Measurements from ENCODE around the gene LRCOL1.

Gene LRCOL1

DNA sequence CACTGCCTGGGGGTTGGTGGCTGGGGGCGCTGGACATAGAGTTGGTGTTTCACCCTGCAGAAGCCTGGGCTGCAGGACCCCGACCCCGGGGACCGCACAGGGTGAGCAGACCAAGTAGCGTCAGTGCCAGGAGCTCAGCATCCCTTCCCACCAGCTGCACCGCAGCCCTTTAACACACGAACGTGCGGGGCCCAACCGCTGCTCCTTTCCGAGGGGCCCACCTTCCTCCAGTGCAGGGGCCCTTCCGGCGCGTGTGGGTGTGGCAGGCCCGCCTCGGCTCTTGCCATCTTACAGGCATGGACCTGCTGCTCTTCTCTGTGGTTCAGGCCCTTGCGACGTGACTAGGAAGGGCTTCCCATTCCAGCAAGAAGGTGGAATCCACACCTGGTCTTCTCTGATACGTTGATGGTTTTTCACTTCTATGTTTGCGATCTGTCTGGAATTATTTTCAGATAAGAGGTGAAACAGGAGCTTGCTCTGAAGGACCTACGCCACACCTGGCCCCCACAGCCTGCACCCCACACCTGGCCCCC lies 47.8 kb downstream of the LRCOL1 start:
- no peak for DNase-seq

DNA sequence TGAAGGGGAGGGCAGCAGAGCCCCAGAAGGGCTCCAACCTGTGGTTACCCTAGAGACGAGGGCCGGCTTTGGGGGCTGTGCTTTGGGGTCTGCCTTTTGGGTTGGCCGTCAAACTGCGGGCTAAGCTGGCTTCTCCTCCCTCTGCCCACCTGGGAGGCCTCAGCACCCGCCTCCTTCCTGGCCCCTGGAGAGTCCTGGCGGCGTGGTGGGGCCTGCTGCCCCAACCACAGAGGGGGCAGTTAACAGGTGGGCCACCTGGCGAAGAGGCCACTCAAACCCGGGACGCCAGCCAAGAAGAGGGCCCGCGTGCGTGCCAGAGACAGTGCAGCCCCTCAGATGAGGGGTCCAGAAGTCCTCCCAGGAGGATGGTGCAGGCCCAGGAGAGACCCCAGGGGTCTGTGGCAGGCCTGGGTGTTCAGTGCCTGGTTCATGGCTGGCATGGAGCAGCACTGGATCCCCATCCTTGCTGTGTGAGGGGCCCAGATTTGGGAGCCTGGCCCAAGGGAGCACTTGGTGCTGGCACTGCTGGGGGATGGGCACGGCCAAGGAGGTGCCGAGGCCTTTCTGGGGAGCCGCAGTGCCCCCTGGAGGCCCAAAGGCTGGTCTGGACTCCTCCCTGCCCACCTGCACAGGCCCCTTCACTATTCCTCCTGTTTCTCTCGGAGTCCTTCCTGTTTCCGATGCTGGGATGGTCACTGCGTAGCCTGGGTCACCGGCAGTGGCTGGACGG lies 48.8 kb downstream of the LRCOL1 start:
- no peak for DNase-seq

DNA sequence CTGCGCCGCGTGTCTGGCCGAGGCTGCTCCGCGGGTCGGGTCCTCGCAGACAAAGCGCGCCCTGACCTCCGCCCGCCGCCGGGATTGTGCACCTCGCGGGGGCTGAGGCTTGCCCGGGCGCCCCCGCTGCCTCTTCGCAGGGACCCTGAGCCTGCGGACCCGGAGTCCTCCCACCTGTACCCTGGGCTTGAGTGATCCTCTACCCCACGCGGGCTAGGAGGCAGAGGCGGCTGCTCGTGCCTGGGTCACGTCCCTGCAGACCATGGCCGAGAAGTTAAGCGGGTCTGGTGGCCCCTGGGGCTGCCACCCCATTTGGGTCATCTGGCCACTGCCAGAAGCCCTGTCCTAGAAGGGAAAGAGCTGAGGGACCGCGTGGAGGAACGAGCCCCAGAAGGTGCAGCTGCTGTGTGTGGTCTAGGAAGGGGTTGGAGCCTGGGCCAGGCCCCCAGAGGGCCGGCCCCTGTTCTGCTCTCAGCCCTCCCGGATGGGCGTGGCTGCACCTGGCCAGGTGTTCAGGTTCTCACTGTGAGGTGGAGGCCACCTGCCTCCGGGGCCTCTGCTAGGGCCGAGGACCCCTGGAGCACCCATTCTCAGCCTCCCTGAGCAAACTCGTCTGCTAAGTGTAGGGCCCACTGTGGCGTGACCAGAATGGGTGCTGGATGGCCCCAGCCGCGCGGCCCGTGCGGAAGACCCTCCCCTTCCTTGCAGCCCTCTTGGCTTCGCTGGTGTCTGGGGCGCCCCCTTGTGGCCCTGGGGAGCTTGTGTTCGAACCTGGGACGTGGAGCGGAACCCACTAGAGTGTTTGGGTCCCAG lies 49.6 kb downstream of the LRCOL1 start:
- peak; percentile 82 for DNase-seq

DNA sequence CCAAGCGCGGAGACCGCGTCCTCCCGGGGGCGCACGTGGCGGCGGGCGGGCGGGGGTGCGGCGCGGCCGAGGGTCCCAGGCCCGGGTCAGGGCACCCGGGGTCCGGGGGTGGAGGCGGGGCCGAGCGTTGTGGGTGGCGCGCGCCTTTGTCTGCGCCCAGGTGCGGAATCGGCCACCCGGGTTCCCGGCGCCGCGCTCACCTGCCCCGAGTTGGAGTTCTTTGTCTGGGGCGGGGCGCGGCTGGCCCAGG lies 50.1 kb downstream of the LRCOL1 start:
- DNase-seq = peak; percentile 13

DNA sequence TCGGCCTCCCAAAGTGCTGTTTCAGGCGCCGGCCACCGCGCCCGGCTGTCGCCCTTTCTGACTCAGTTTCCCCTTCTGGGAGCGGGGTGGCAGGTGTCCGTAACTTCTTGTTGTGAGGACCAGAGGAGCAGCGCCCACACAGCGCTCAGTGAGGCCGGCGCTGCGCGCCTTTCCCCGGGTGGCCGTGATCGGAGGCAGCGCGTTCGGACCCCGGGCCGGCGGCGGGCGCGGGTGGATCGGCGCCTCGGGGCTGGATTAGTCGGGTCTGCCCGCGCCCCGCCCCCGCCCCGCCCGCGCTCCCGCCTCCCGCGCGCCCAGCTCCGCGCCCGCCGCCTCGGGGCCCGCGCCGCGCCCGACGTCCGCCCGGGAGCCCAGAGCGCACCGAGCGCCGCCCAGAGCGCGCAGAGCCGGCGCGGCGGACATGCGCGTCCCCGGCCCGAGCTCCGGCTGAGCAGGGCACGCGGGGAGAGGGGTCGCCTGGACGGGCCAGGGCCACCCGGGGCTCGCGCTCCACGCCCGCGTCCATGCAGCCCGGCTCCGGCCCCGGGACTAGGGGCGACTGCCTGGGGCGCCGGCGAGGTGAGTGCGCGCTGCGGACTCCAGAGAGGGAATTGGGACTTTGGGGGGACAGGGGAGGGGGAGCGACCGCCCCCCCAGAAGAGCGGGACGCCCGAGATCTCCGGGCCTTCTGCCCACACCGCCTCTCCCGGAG lies 50.6 kb downstream of the LRCOL1 start:
- peak; percentile 33 for DNase-seq

DNA sequence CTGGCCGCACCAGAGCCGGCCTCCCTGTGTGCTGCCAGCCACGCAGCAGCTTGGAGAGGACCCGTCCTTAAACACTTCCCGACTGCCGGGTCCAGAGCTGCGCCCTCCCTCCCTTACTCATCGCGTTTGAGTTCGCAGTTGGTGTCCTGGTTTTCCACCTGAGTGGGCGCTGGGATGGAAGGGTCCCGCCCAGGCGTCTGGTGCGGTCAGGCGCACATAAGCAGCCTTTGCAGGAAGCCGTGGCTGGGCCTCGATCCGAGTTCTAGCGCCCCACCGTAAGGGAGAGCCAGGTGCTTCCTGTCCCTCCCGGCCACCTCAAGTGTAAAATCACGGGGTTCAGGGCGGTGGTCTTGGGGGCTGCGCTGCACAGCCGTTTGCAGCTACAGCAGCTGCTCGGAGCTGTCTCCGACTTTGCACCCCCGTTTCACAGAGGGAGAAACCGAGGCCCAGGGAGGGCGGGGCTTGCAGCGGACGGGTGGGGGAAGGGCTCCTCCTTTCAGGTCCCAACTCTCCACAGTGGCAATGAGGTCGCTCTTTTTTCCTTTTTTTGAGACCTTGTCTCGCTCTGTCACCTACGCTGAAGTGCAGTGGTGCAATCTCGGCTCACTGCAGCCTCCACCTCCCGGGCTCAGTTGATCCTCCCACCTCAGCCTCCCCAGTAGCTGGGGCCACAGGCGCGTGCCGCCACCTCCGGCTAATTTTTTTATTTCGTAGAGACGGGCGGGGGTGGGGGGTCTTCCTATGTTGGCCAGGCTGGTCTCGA lies 51.3 kb downstream of the LRCOL1 start:
- no peak for DNase-seq

DNA sequence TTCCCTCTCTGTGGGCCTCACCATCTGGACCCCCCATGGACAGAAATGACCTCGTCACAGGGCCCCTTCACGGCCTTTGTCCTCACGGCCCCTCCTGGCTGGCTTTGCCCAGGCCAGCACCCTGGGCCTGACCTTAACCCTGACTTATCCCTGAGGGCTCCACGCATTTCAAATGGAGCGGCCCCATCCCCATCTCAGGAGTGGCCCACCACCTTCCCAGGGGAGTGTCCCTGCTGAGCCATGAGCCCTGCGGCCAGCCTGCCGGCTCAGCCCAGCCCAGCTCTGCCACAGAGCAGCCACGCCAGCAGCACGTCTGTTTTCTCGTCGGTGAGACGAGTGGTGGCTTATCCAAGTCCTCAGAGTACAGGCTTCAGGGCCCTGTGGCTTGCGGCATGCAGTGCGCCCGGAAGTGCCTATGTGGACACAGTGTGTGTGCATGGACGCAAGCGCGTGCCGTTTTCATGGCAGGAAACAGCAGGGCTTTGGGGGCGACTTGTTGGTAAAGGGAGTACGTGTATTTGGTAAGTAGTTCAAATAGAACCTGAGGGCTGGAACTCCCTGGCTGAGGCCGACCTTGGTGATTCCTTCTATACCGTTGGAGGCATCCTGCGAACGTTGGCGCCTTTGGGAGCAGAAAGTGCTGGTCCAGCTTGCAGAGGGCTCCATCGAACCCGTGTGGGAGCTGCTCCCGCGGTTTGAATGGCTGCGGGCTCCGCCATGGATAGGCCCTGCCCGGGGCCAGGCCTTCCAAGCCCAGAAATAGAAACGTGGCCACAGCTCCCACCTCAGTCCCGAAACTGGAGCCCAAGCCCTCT lies 52.1 kb downstream of the LRCOL1 start:
- no peak for DNase-seq

DNA sequence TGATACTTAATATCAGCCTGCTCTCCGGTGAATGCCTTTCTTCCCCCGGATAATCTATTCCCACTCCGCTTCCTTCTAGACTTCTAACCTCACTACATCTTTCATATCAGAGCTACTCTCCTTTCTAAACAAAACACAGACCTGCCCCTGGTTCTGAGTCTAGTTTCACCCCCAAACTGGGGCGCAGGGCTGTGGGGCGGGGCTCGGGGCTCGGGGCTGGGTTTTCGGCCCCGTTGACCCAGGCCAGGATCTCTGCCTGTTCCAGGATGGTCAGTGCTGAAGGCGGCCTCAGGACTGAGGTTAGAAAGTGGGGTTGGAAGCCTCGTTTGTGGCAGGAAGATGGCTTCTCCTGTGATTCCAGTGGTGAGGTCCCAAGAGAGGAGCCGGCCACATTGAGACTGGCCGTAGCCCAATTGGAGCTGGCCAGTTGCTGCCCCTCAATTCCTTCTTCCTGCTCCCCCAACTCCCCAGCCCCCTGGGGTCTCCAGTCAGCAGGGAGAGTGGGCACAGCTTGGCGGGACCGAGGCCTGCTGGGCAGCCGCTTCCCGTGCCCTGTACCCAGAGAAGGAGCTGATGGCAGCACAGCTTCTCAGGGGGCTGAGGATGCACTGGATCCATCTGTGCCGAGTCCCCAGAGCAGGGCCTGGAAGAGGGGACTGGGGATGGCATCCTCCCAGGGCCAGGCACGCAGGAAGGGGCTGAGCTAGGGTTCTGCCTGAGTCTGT lies 52.9 kb downstream of the LRCOL1 start:
- no peak for DNase-seq

DNA sequence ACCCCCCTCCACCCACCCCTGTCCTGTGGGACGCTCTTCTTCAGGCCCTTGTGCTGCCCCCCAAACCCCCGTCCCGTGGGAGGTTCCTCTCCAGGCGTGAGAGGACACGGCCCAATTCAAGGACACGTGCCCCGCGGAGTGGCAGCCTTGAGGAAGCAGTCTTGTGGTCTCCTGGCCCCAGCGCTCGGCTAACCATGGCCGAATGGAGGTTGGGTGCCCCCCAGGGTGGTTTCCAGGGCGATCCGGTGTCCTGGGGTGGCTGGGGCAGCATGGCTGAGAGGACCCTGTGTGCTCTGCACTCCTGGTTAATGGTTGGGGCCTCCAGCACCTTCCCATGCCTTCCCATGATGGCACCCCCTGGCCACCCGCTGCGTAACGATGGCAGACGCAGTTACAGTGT lies 53.6 kb downstream of the LRCOL1 start:
- no peak for DNase-seq

DNA sequence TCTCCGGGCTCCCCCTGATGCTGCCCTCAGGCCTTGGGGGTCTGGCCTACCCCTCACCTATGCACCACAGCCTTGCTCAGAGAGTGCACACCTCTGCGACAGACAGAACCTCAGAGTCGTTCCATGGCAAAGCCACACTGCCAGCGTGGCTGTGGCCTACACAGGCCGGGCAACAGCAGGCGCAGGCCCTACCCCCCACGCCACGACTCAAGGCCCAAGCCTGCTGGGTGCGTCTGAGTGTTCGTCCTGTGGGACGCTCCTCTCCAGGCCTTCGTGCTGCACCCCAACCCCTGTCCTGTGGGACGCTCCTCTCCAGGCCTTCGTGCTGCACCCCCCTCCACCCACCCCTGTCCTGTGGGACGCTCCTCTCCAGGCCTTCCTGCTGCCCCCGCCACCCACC lies 54.2 kb downstream of the LRCOL1 start:
- no peak for DNase-seq

DNA sequence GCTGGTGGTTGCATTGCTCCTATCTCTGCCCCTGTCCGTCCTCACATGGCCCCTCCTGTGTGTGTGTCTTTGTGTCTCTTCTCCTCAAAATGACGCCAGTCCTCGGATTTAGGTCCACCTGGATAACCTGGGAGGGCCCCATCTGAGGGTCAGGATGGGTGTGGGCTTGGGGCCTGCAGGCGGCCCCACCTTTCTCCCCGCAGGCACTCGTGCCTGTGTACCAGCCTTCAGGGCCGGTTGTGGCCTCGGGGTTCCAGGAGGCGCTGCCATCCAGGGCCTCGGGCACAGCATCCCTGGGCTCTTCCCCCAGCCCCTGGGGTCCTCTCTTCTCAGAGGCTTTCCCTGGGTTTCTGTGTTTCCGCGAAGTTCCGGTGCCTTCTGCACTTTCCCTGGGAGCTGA lies 54.7 kb downstream of the LRCOL1 start:
- no peak for DNase-seq

DNA sequence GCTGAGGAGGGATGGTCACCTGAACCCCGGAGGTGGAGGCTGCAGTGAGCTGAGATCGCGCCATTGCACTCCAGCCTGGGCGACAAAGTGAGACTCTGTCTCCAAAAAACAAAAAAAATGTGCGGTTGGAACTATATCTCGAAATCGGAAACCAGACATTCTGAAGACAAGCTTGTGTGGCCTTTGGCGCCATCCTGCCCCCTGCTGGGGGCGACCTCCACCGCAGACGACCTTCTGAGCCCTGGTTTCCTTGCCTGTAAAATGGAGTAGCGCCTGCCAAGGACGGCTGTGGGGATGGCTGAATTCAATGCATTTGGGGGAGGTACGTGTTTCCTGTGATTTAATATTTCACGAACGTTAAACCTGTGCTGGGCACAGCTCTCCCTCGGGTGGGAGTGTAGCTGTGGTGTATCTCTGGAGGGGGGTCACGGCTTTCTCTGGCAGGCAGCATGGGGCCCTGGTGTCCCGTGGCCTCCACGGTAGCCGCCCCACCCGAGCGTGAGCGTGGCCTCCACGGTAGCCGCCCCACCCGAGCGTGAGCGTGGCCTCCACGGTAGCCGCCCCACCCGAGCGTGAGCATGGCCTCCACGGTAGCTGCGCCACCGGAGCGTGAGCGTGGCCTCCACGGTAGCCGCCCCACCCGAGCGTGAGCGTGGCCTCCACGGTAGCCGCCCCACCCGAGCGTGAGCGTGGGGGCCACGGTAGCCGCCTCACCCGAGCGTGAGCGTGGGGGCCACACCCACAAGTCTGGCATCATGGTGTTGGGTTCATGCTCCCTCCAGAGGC lies 55.3 kb downstream of the LRCOL1 start:
- peak; percentile 16 for DNase-seq

Measured in activated CD4-positive, alpha-beta T cell treated with anti-CD3 and anti-CD28 coated beads, Interleukin-2, amount 50 U/mL, for 16 hours (primary cell).